Neuronal stem cell (in vitro differentiated cells): ENCODE data around the gene SLK.

Experiments
- DNase-seq: peaks from one replicate; pipeline ENCODE4 v3.0.0-alpha.2; 2013; ENCODE audit warnings: low spot score
- H2AFZ ChIP-seq: one replicate; pipeline ENCODE4 v1.6.1; 2013; ENCODE audit warnings: mild to moderate bottlenecking, low read length, inconsistent platforms
- H2AK5ac ChIP-seq: 2 replicates; pipeline ENCODE4 v1.6.1; 2013; ENCODE audit warnings: low read depth, mild to moderate bottlenecking, inconsistent platforms, low read length, moderate library complexity, mixed read lengths
- H2BK120ac ChIP-seq: 2 replicates; pipeline ENCODE4 v1.6.1; 2013; ENCODE audit warnings: low read depth, mild to moderate bottlenecking, inconsistent platforms, low read length, moderate library complexity, mixed read lengths
- H2BK12ac ChIP-seq: one replicate; pipeline ENCODE4 v1.6.1; 2013; ENCODE audit warnings: low read length, inconsistent platforms
- H2BK15ac ChIP-seq: 2 replicates; pipeline ENCODE4 v1.6.1; 2013; ENCODE audit warnings: mild to moderate bottlenecking, low read length, inconsistent platforms, mixed read lengths
- H2BK5ac ChIP-seq: one replicate; pipeline ENCODE4 v1.6.1; 2013; ENCODE audit warnings: inconsistent platforms, mild to moderate bottlenecking, low read length, moderate library complexity
- H3K14ac ChIP-seq: one replicate; pipeline ENCODE4 v1.6.1; 2013; ENCODE audit warnings: low read length, inconsistent platforms
- H3K18ac ChIP-seq: 2 replicates; pipeline ENCODE4 v1.6.1; 2013; ENCODE audit warnings: low read length, inconsistent platforms
- H3K23ac ChIP-seq: 2 replicates; pipeline ENCODE4 v1.6.1; 2013; ENCODE audit warnings: low read depth, mild to moderate bottlenecking, mixed read lengths, low read length, inconsistent platforms; ENCODE audit not compliant: poor library complexity
- H3K27ac ChIP-seq: replicated peaks from 3 replicates; pipeline ENCODE4 v1.5.1; 2013; ENCODE audit warnings: low read length, inconsistent platforms
- H3K27me3 ChIP-seq, 3 experiments: 2 replicates each; pipeline ENCODE4 v1.6.1; 2013; ENCODE audit warnings: low read length in 3 of 3, mild to moderate bottlenecking in 2 of 3, inconsistent platforms in 1 of 3, low read depth in 1 of 3, mixed read lengths in 1 of 3, moderate library complexity in 1 of 3; ENCODE audit not compliant: control insufficient read depth in 3 of 3, insufficient read depth in 3 of 3
- H3K36me3 ChIP-seq, 2 donors: replicated peaks in 1 of 2; 2 replicates each; pipeline ENCODE4 v1.6.1; 2013; ENCODE audit warnings: low read length in 2 of 2; ENCODE audit not compliant: control insufficient read depth in 2 of 2, insufficient read depth in 2 of 2
- H3K4ac ChIP-seq: 2 replicates; pipeline ENCODE4 v1.6.1; 2013; ENCODE audit warnings: inconsistent platforms, mild to moderate bottlenecking, low read length, moderate library complexity
- H3K4me1 ChIP-seq, 2 donors: 1 replicate in 1 of 2; 2 replicates in 1 of 2; pipeline ENCODE4 v1.6.1; 2013; ENCODE audit warnings: low read length in 2 of 2, low read depth in 1 of 2; ENCODE audit not compliant: control insufficient read depth in 2 of 2, insufficient read depth in 1 of 2
- H3K4me2 ChIP-seq: one replicate; pipeline ENCODE4 v1.6.1; 2013; ENCODE audit warnings: mild to moderate bottlenecking, low read length, inconsistent platforms; ENCODE audit not compliant: insufficient read depth, poor library complexity, severe bottlenecking
- H3K4me3 ChIP-seq, 2 donors: 2 replicates each; pipeline ENCODE4 v1.5.1; 2013; ENCODE audit warnings: low read length in 2 of 2, mild to moderate bottlenecking in 2 of 2, inconsistent platforms in 1 of 2, moderate library complexity in 1 of 2
- H3K79me1 ChIP-seq: one replicate; pipeline ENCODE4 v1.6.1; 2013; ENCODE audit warnings: low read depth, mild to moderate bottlenecking, inconsistent platforms, low read length, moderate library complexity
- H3K9ac ChIP-seq: one replicate; pipeline ENCODE4 v1.6.1; 2013; ENCODE audit warnings: mild to moderate bottlenecking, low read depth, low read length, inconsistent platforms; ENCODE audit not compliant: poor library complexity
- H3K9me3 ChIP-seq, 2 donors: replicated peaks in 1 of 2; 2 replicates each; pipeline versions ENCODE3 to v1.6.1; 2013; ENCODE audit warnings: low read length in 2 of 2, mild to moderate bottlenecking in 2 of 2, inconsistent platforms in 1 of 2, low read depth in 1 of 2, mixed read lengths in 1 of 2, moderate library complexity in 1 of 2; ENCODE audit not compliant: control insufficient read depth in 2 of 2, insufficient read depth in 1 of 2
- H4K8ac ChIP-seq: one replicate; pipeline ENCODE4 v1.6.1; 2013; ENCODE audit warnings: low read depth, mild to moderate bottlenecking, inconsistent platforms, low read length, moderate library complexity
- H4K91ac ChIP-seq: one replicate; pipeline ENCODE4 v1.6.1; 2013; ENCODE audit warnings: low read length, low read depth, mild to moderate bottlenecking, inconsistent platforms; ENCODE audit not compliant: poor library complexity
- WGBS, 2 donors: extraction: QIAGEN DNeasy Blood & Tissue Kit; methylation state at CpG; one replicate each; pipeline ENCODE4 v1.1.7; 2013; ENCODE audit warnings: missing lambda C conversion rate in 2 of 2, mixed read lengths in 1 of 2; ENCODE audit not compliant: insufficient read length in 2 of 2, insufficient replicate concordance in 1 of 2; ENCODE audit errors: extremely low coverage in 2 of 2; 5-methylcytosine and 5-hydroxymethylcytosine counted together

SLK gene

DNA sequence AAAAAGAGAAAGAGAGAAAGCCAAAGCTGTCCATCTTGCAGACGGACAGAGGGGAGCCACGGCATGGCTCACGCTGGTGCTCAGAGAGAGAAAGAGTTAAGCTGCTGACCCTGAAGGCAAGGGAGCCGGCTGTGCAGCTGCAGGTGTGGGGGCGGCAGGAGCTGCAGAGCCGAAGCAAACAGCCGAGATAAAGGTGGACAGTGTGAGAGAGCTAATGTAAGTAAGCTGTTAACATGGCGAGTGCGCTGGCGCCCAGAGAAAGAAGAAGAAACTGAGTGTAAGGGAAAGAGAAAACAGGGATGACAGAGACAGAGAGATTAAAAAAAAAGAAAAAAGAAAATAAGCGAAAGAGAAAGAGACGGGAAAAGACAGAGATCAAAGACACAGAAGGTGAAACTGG lies 100.6 kb downstream of the SLK start:
- Histone ChIP-seq H3K23ac (no peak overlapping the region), H4K91ac (no peak overlapping the region), H3K4me2 (no peak overlapping the region), H2AFZ (peak overlapping the region; percentile 67), H2BK15ac (no peak overlapping the region), H3K36me3 (no peaks in the 10 kb centered on the region), H2BK12ac (no peak overlapping the region), H3K27me3 (peaks cover 0 to 43% (median 0%) of the 10 kb centered on the region in 3 experiments), H3K4ac (no peak overlapping the region), H2AK5ac (no peak overlapping the region), H3K27ac (no peak overlapping the region), H3K4me3 (no peak overlapping the region), H2BK5ac (no peak overlapping the region), H4K8ac (no peak overlapping the region), H3K79me1 (no peaks in the 10 kb centered on the region), H3K4me1 (peaks cover 7 to 9% of the 10 kb centered on the region in 2 donors), H3K9ac (no peak overlapping the region), H2BK120ac (no peak overlapping the region), H3K18ac (peak overlapping the region; percentile 11), H3K9me3 (no peaks in the 10 kb centered on the region), H3K14ac (no peak overlapping the region)
- no peak for DNase-seq
- WGBS, 2 donors = no CpG with 5 or more reads among the region's 12 CpGs

DNA sequence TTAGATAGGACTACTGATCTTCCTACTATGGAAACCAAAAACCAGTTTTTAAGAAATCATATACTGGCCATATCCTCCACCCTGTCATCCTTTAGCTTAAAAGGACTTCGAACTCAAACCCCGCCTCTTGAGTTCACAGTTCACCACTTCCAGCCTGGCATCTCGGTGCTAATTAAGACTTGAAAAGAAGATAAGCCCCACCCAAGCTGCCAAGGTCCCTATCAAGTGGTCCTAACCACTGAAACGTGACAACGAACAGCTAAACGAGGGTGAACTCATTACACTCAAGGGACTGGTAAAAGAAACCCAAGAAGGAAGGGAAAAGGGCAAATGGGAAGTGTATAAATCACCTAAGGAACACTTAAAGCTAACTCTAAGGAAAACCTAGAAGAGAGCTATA lies 102.7 kb downstream of the SLK start:
- no peak overlapping the region for H2BK12ac ChIP-seq
- H4K91ac ChIP-seq = no peak overlapping the region
- no peak overlapping the region for H3K23ac ChIP-seq
- H3K4ac ChIP-seq = no peak overlapping the region
- H2BK15ac ChIP-seq = no peak overlapping the region
- H3K79me1 ChIP-seq = no peaks in the 10 kb centered on the region
- no peak overlapping the region for H3K14ac ChIP-seq
- H3K4me2 ChIP-seq = no peak overlapping the region
- no peak for DNase-seq
- H3K4me1 ChIP-seq = peaks cover 7 to 9% of the 10 kb centered on the region in 2 donors
- H3K9me3 ChIP-seq = no peaks in the 10 kb centered on the region
- H3K4me3 ChIP-seq = no peak overlapping the region
- no peak overlapping the region for H2BK5ac ChIP-seq
- no peak overlapping the region for H4K8ac ChIP-seq
- H2AFZ ChIP-seq = no peak overlapping the region
- H2BK120ac ChIP-seq = no peak overlapping the region
- H3K9ac ChIP-seq = no peak overlapping the region
- WGBS, 2 donors = no CpG with 5 or more reads among the region's 6 CpGs
- no peak overlapping the region for H3K18ac ChIP-seq
- H3K27me3 ChIP-seq = peaks cover 0 to 49% (median 0%) of the 10 kb centered on the region in 3 experiments
- no peaks in the 10 kb centered on the region for H3K36me3 ChIP-seq
- H2AK5ac ChIP-seq = no peak overlapping the region
- H3K27ac ChIP-seq = no peak overlapping the region

DNA sequence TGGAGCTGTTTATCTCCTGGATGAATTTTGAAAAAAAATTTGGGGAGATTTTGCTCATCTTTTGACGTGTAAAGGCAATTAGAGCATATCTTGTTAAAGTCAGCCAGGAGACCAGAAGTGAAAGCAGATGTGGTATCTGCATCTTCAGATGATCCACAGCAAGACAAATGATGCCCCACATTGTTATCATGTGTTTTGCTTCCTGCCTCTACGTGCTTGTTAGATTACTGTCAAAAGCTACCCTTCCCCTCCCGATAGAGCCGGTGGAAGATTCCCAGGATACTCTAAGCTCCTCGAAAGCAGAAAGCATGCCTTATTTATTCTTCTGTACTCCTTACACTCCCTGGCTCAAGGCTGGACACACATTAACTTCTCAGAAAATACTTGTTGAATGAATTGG lies 105.8 kb downstream of the SLK start:
- no CpG with 5 or more reads among the region's 5 CpGs for WGBS, 2 donors
- H3K36me3 ChIP-seq = no peaks in the 10 kb centered on the region
- H3K18ac ChIP-seq = no peak overlapping the region
- H3K27me3 ChIP-seq = peaks cover 0 to 51% (median 0%) of the 10 kb centered on the region in 3 experiments
- H2BK12ac ChIP-seq = no peak overlapping the region
- H3K4ac ChIP-seq = no peak overlapping the region
- no peak overlapping the region for H4K8ac ChIP-seq
- no peak overlapping the region for H2AFZ ChIP-seq
- H3K9me3 ChIP-seq = no peaks in the 10 kb centered on the region
- no peak overlapping the region for H3K4me3 ChIP-seq
- H3K79me1 ChIP-seq = no peaks in the 10 kb centered on the region
- no peak overlapping the region for H3K27ac ChIP-seq
- no peak overlapping the region for H2AK5ac ChIP-seq
- no peak overlapping the region for H3K14ac ChIP-seq
- no peak overlapping the region for H3K23ac ChIP-seq
- H3K4me2 ChIP-seq = no peak overlapping the region
- no peak overlapping the region for H2BK15ac ChIP-seq
- H3K9ac ChIP-seq = no peak overlapping the region
- DNase-seq = no peak
- no peak overlapping the region for H4K91ac ChIP-seq
- peaks cover 10 to 11% of the 10 kb centered on the region in 2 donors for H3K4me1 ChIP-seq
- H2BK5ac ChIP-seq = no peak overlapping the region
- no peak overlapping the region for H2BK120ac ChIP-seq

DNA sequence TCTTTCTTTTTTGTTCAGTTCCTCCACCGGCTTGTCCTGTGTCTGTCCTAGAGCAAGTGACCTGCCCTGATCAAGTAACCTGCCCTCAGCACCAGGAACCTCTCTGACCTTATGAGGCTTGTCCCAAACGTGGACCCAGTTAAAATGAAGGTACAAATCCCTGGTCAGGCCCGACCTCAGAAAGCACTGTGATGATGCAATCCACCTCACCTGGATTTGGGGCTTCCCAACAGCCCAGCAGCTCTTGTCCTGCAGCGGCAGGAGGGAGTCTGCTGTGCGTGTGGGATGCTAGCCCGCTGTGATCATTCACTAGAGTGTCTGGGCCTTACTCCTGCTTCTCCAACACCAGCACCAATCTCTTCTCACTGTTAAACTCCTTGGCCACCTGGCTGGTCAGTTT lies 107.6 kb downstream of the SLK start:
- WGBS, 2 donors = no CpG with 5 or more reads among the region's 6 CpGs
- no peak overlapping the region for H2BK12ac ChIP-seq
- peaks cover 10% of the 10 kb centered on the region in 2 donors for H3K4me1 ChIP-seq
- no peaks in the 10 kb centered on the region for H3K9me3 ChIP-seq
- no peak overlapping the region for H3K4me3 ChIP-seq
- no peak overlapping the region for H2BK15ac ChIP-seq
- H3K27ac ChIP-seq = no peak overlapping the region
- no peak overlapping the region for H2BK120ac ChIP-seq
- DNase-seq = no peak
- no peak overlapping the region for H4K8ac ChIP-seq
- peaks cover 0 to 36% (median 0%) of the 10 kb centered on the region in 3 experiments for H3K27me3 ChIP-seq
- no peak overlapping the region for H3K9ac ChIP-seq
- H2BK5ac ChIP-seq = no peak overlapping the region
- no peak overlapping the region for H2AFZ ChIP-seq
- peak overlapping the region; percentile 11 for H2AK5ac ChIP-seq
- H3K36me3 ChIP-seq = no peaks in the 10 kb centered on the region
- H3K4ac ChIP-seq = no peak overlapping the region
- no peak overlapping the region for H4K91ac ChIP-seq
- no peak overlapping the region for H3K18ac ChIP-seq
- H3K14ac ChIP-seq = no peak overlapping the region
- H3K23ac ChIP-seq = no peak overlapping the region
- H3K4me2 ChIP-seq = no peak overlapping the region
- no peaks in the 10 kb centered on the region for H3K79me1 ChIP-seq
